HG03175 (cell line): ENCODE data around the gene MACF1.
"Not testable (repeated sequence)": the region's sequence is repeated elsewhere in the genome, so short reads cannot be mapped to it uniquely, and the experiment has no call there.

Experiments used
- ATAC-seq: cut with Tn5 transposase; IDR thresholded peaks from one replicate; pipeline ENCODE4 v1.9.1; 2021; ENCODE audit warnings: mild to moderate bottlenecking, moderate library complexity; ENCODE audit not compliant: unreplicated experiment

Gene MACF1

DNA sequence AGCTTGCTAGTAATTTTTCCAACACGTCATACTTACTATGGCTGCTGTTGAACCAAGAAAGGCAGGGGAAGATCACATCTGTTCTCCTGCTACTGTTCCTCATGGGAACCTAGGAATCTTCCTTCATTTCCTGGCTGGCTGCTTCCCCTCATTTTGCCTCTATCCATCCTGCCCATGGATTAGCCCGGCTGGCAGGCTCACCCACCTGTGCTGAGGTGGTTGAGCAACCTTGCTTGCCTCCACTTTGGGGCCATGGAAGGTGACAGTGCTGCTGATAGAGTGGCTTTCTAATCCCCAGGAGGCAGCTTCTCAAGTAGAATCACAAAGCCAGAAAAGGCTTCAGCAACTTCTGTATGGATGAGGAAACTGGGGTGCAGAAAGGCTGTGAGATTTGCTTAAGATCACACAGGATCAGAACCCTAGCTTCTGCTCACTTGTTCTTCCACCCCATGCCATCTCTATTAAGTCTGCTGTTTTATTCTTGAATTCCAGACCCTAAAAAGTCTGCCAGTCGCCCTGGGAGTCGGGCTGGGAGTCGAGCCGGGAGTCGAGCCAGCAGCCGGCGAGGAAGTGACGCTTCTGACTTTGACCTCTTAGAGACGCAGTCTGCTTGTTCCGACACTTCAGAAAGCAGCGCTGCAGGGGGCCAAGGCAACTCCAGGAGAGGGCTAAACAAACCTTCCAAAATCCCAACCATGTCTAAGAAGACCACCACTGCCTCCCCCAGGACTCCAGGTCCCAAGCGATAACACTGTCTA is 280.7 kb downstream of the MACF1 start:
- ATAC-seq = no peak

DNA sequence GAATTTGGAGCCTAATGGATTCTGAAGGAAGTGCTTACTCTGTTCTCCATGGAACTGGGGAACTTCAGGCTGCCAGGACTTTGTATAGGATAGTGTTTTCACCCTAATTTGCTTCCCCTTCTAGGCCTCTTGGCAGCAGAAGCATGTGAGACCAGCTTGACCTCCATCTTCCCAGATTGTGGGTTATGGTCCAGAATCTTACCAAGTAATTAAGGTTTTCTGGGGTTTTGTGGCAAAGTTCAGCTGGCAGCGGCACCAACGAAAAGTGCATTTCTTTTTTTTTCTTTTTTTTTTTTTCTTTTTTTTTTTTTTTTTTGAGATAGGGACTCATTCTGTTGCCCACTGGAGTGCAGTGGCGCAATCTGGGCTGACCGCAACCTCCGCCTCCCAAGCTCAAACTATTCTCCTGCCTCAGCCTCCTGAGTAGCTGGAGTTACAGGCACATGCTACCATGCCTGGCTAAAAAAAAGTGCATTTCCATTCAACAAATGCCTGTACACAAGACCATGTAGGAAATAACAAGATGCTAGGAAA is 283.6 kb downstream of the MACF1 start:
- no peak for ATAC-seq

DNA sequence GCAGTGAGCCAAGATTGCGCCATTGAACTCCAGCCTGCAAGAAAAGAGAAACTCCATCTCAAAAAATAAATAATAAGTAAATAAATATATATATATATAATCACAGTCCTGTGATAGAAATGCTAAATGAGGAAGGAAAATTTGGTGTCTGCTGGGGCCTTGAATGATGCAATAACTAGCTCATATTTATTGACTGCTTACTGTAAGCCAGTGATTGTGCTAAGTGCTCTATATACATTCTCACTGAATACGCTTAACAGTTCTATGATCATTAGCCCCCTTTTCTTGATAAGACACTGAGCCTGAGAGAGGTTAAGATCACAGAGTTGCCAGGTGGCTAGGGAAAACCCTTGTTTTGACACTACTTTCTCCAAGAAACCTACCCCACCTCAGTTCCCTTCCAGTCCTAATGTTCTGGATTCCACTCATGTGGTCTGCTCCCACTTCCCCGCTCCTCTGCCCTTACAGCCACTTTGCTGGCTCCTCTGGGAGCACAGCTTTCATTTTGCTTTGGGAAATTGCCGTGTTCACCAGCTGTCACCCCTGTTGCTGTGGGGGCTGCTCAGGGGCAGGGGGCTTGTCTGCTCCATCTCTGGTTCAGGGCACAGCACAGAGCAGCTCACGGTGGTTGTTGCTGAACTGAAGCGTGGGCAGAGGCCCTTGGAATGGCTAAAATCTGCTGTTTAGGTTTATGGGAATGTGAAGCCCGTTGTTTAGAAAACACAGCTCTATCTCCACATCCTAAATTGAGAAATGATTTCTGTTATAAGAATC is 284.5 kb downstream of the MACF1 start:
- no peak for ATAC-seq

DNA sequence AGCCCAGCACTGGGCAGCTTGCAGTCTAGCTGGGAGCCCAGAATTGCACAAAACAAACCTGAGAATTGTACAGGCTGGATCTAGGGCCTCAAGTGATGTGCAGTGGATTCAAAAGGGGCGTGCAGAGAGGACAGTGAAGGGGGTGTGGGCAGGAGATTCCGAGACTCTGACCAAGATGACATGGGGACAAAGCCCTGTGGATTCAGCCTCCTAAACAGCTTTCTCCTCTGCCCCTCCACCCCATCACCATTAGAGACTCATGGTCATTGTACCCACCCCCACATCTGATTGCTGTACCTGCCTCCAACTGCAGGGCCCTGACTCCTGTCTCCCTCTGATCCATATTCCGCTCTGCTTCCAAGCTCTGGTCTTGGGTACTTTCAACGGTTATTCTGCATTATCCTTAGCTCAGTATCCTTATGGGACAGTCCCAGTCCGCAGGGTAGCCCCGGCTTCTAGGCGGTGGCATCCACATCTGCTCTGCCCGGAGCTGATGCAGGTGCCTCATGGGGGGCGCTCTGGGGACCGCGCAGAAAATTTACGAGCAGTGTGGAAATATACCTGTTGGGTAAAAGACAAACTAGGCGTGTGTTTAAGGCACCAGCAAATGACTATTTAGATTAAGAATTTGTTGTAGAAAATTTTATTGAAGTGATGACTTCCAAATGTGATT is 285.2 kb downstream of the MACF1 start:
- ATAC-seq = no peak

DNA sequence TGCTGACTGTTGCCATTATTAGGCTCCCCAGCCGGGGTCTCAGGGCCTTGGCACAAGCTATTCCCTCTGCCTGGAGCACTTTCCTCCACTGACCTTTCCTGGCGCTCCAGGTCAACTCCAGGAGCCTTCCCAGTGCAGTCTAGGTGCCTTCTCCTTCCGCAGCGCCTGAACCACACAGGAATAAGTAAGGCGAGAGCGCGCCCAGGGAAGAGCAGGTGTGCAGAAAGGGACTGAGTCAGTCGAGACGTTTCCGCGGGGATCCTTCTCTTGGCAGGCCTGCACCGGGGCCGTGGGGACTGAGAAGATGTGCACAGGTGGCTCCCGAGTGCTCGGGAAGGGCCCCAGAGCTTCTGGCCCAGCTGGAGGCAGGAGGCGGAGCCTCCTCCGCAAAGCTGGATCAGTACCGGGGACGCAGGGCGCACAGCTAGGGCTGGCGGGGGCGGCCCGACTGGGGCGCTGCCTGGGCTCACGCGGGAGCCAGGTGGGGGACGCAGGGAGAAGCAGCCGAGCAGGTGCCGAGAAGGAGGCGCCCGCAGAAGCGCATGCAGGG is 286.2 kb downstream of the MACF1 start:
- ATAC-seq = peak; percentile 14

DNA sequence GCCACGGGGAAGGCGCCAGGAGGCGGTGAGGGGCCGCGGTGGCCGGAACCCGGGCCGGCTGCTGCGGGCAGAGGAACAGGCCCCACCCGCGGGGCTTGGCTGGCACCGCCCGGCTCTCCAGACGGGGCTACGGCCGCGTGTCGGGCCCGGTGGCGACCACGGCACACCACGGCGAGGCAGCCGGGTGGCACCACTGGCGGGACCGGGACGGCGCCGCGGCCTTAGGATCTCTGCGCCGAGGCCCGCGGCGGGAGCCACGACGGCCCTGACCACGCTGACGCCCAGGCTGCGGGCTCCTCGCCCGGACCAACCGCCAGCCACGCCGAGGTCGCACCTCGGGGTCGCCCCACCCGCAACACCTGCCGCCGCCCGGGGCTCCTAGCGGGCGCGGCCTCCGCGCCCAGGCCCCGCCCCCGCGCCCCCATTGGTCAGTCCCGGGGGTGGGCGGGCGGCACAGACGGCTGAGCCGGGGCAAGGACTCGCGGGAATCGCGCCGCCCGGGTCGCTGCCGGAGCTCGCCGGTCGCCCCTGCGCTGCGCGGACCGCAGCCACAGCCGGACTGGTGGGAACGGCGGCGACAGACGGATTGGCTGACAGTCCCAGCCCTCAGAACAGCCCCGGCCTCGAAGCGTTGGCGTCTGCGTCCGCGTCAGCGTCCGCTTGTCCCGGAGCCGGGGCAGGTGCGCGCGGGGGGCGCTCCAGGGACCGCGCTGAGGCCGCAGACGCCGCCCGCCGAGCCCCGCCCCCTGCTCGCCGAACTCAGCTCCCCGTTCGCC is 286.8 kb downstream of the MACF1 start, which contains the start of gene BMP8A:
BMP8A (plus strand) TSS at position 491 of the 776 bp plus-strand sequence. CDS start 356 bp downstream, outside the sequence.
- ATAC-seq = peak; percentile 78

DNA sequence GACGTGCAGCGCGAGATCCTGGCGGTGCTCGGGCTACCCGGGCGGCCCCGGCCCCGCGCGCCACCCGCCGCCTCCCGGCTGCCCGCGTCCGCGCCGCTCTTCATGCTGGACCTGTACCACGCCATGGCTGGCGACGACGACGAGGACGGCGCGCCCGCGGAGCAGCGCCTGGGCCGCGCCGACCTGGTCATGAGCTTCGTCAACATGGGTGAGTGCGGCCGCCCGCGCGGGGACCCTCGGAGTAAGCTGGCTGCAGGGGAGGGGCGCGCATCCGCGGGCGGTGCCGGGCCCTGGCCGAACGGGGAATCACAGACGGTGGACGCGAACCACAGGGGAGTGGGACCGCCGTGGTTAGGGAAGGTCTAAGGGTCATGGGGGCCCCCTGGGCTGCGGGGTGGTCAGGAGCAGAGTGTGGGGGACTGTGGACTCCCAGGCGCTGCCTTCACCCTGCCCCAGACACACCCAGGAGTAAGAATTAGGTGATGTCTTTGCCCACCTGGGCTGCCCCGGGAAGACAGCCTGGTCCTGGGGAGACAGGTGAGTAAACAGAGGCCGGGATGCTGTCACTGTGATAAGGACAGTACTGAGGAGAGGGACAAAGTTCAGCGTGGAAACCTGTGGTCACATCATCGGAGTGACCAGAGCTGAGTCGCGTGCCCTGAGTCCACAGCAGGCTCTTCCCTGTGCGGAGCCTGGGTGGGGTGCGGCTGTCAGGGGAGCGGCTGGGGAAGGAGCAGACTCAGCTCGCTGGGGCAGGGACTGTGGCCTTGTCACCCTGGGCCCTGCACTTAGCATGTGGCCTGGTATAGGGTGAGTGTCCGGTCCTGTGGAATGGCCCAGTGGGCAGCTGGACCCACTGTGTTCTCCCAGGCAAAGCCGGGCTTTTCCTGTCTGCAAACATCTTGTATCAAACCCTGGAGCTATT is 287.9 kb downstream of the MACF1 start:
- peak; percentile 4 for ATAC-seq

DNA sequence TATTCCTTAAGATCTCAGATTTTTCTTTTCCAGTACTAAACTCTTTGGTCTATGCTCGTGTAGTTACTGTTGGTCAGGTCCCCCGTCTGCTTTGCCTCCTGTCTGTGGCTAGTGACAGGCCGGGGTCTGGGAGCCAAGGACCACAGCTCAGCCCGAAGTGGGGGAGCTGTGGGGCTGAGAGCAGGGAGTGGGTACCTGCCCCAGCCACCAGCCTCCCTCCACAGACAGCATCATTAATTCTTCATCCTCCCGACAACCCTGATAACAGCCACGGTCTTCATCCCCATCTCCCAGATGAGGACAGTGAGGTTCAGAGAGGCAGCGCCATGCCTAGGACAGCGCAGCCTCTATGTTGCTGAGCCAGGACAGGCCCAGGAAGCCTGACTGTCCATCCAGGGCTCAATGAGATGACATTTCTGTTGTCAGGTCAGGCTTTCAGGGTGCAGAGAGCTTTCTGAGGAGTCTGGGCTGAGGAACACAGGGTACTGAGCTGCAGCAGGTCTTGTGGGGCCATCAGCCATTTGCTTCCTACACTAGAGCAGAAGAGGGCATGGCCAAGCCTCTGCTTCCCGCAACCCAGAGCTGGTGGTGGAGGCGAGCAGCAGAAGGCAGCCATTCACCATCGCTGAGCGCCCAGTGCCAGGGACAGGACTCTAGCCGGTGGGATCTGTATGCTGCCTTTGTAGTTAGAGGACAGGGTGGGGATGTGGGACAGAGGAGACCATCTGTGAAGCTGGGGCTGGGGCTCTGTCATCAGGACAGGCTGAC is 288.7 kb downstream of the MACF1 start:
- ATAC-seq = not testable (repeated sequence)

DNA sequence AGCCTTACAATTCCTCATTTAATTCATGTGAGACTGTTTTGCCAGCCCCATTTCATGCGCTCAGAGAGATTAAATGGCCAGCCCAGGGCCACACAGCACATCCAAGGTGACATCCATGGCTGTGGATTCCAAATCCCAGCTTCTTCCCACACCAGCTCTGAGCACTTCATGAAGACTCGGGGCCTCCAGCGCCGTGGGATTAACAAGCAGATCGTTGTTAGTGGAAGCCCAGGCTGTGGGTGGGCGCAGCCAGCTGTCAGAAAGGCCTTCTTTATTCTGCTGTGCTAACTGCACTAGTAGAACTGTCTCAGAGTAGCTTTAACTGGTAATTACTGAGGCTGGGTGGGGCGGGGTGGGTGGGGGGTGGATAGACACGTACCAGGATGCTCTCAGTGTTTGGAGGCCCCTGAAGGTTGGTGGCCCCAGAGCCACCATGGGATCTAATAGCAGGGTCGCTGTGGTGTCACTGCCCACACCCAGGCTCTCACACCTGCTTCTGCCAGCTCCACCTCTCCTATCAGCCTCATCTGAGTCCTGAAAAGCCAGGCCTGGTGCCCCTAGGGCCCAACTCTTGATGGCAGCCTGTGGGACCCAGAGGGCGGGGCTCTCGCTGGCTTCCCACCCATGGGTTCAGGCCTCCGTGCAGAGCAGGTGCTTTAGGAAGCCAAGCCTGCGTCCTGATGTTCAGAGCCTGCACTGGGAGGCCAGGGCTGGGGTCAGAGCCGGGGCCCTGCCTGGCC is 290.3 kb downstream of the MACF1 start:
- no peak for ATAC-seq

DNA sequence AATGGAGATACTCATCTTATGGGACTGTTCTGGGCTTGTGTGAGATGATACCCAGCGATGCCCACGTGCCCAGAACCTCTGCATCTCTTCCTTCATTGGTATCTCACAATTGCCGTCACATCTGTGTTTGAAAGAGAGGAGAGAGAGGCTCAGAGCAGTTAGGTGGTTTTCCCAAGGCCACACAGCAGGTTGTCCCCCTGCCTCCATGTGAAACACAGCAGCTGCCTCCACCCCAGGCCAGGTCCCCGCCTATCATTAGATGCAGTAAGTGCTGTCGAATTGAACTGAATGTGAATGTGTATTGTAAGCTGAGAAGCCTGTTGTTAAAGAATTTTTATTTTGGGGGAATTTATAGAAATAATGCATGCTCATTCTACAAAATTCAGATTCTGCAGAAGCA is 292.0 kb downstream of the MACF1 start:
- not testable (repeated sequence) for ATAC-seq

DNA sequence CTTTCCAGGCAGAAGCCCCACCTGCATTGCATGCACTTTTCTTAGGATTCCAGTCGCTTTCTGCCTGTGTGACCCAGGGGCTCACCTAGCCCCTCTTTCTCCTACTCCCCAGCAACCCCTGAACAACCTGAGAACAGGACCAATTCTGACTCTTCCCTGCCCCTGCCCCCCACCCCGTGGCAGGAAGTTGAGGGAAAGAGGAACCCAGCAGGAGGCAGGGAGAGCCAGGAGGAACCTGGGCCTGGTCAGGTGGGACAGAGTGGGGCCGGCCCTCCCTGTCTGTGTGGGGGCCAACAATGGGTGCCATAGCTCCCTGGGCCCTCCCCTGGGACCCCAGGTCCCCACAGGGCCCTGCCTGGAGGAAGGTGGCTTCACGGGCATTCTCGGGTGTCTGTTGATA is 293.1 kb downstream of the MACF1 start:
- ATAC-seq = no peak

DNA sequence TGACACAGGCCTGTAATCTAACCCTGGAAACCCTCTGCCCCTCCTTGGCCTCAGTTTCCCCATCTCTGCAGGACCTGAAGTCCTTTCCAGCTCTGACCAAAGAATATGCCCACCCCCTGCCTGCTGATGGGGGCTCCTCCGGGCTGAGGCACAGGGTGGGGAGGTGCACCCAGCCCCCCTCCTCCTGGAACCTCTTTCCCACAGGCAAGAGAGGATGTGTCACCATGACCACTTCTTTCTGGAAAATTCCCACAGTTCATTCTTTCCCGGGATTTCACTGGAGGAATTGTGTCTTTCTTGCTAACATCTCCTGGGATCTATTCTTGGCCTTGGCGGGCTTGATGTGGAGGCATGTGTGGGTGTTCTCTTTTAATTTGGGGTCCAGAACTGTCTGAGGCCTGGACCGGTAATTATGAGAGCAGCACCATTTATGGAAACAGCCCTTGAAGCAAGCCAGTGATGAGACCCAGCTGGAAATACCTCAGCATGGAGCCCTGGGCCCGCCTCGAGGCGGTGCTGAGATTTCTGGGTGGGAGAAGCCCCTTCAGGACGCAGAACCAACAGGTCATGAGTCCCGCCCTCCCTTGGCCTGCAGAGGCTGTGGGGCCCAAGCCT is 293.7 kb downstream of the MACF1 start:
- ATAC-seq = not testable (repeated sequence)

DNA sequence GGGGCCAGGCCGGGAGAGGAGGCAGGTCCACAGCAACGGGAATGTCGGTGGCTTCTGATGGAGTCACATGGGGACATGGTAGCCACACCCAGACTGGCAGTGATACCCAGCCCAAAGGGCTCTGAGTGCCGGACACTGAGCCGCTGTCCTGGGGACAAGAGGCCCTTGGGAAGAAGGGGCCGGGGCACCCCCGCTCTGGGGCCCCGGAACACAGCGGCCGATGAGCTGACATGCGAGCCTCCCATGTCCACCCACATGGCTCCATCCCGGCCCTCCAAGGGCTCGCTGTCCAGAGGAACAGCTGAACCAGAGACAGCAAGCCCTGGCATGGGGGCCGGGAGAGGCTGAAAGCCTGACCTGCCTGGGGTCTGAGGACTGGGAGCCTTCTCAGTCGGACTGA is 294.3 kb downstream of the MACF1 start:
- not testable (repeated sequence) for ATAC-seq

DNA sequence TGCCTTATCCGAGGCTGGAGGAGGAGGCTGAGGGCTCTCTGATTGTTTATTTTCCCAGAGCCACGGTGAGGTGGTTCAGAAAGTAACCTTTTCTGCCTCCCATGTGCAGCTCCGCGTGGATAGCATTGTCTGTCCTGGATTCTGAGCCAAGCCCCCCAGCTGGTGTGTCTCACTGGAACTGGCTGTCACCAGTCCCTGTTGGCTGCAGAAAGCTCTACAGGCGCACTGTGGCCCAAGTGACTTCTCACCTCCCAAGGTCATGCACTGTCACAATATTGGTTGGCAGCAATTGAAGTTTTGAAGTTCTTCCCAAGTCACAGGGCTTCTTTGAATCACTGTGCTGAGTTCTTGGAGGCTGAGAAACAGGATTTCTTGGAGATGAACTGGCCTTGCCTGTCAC is 295.2 kb downstream of the MACF1 start:
- ATAC-seq = no peak

DNA sequence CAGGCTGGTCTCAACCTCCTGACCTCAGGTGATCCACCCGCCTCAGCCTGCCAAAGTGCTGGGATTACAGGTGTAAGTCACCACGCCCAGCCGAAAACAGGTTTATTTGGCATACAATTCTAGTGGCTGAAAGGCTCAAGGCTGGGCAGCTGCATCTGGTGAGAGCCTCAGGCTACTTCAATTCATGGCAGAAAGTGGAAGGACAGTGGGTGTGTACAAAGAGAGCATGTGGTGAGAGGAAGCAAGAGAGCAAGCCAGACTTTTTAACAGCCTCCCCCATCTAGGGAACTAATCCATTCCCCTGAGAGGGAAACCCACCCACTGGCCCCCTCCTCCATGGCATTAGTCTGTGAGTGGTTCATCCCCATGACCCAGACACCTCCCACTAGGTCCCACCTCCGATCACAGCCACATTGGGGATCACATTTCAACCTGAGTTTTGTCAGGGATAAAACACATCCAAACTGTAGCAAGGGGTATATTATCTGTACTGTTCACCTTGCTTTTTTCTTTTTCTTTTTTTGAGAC is 296.4 kb downstream of the MACF1 start:
- no peak for ATAC-seq

DNA sequence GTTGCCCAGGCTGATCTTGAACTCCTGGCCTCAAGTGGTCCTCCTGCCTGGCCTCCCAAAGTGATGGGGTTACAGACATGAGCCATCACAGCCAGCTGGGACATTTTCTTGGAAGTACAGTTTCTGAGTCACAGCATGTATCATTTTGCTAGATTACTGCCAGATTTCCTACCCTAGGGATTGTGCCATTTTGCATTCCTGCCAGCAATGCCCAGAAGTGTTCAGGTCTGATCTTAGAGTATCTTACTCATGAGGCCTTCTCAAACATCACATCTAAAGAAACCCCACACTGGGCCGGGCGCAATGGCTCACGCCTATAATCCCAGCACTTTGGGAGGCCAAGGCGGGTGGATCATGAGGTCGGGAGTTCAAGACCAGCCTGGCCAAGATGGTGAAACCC is 297.2 kb downstream of the MACF1 start:
- ATAC-seq = no peak

DNA sequence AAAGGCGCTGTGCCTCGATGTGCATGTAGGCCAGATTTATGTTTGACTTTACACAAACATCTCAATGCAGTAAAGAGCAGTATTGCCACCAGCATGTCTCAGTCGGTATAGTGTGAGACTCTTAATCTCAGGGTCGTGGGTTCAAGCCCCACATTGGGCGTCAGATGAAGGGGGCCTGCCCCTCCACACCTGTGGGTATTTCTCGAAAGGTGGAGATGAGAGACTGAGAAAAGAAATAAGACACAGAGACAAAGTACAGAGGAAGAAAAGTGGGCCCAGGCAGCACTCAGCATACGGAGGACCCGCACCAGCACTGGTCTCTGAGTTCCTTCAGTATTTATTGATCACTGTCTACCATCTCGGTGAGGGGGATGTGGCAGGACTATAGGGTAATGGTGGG is 299.9 kb downstream of the MACF1 start:
- not testable (repeated sequence) for ATAC-seq
